ENCODE results near the gene ACOX1.

The ACOX1 gene

GRCh38 chr17:75978938-75979704, at the start of gene ACOX1, which contains the start of gene TEN1:
Gene ACOX1, minus strand, starts transcription at chr17:75979166. Its CDS starts 93 bp downstream, at chr17:75979073.
Gene TEN1, plus strand, starts transcription at chr17:75979240. Its CDS starts 6,953 bp downstream, at chr17:75986193.
- DNase-seq (ENCODE audit: low spot score) = peak; percentile 95

- DNase-seq (ENCODE audit: low spot score) = no peak
Observed at GRCh38 chr17:76027159-76027839, 48.3 kb upstream of the ACOX1 start, which contains the start of gene EVPL. Gene EVPL, minus strand, starts transcription at chr17:76027306. Its CDS starts 108 bp downstream, at chr17:76027198.

DNA sequence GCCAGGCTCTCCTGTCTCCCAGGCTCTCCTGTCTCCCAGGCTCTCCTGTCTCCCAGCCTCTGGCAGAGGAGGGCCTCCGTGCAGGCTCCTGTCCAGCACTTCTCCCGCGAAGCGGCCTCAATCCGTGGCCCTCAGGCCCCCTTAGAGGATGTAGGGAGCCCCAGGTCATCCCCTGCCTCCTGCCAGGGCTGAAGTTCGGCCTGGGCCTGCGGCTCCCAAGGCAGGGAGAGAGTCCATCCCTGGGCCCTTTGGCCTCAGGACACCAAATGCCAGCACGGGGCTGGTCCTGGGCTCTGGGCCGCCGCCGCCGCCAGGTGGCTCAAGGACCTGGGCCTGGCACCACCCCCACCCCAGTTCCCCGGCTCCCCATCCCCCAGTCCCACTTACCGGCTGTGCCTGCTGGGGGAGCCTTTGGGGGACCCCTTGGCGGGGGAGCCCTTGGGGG, 47.8 kb upstream of the ACOX1 start:
- no peak for DNase-seq (ENCODE audit: low spot score)

DNA sequence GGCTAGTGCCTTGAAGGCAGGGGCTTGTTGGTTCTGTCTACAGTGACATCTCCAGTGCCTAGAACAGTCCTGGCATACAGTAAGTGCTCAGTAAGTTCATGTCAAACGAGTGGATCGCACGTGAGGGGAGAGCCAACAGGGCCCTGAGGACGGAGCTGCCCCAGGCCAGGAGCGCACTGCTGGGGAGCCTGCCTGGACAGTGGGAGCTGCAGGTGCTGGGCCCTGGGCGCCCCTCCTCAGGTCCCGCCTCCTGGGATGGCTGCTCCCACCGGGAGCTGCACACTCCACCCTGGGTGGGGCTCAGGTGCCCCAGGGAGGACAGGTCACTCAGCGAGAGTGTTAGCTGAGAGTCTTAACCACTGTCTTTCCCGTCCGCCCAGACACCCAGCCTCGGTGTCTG, 46.3 kb upstream of the ACOX1 start:
- no peak for DNase-seq (ENCODE audit: low spot score)

- DNase-seq (ENCODE audit: low spot score) = no peak
Observed at GRCh38 chr17:76024353-76024752, 45.4 kb upstream of the ACOX1 start.

- no peak for DNase-seq (ENCODE audit: low spot score)
Observed at GRCh38 chr17:76023900-76024237, 44.9 kb upstream of the ACOX1 start.

DNA sequence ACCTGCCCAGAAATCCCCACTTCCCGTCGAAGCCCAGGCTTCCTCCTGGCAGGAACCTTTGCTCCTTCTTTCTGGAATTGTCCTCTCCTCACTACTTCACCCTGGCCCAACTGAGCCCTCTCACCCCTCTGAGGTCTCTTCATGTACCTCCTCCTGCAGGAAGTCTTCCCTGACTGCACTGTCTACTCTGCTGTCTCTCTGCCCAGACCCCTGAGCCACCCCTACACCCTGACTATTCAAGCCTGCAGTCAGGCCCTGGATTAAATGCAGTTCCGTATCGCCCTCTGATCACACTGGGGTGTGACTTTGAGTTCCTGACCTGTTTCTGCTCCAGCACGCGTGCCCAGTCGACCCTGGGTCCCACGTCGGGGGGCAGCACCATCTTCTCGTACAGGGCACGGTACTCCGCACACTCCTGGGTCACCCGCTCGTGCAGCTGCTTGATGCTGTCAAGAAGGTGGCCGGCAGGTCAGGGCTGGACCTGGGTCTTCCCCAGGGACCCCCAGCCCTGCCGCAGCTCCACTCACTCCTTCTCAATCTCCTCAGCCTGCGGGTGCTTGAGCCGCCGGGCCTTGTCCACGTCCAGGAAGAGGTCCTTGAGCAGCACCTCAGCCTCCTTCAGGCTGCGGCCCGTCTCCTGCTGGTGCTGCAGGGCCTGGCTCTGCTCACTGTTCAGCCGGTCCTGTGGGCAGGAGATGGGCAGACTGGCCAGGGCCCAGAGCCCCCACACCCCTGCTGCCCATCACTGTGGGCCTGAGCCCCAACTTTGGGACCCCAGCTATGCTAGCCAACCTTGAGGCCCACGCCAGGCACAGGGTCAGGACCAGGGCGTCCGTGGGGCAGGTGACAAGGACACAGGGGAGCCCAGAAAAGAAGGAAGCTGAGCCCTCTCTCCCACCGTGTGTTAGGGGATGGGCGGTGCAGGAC, 44.3 kb upstream of the ACOX1 start:
- DNase-seq (ENCODE audit: low spot score) = no peak

- DNase-seq (ENCODE audit: low spot score) = no peak
Observed at GRCh38 chr17:76022285-76022684, 43.3 kb upstream of the ACOX1 start.

GRCh38 chr17:76019833-76020467, 41.0 kb upstream of the ACOX1 start:
- no peak for DNase-seq (ENCODE audit: low spot score)

- DNase-seq (ENCODE audit: low spot score) = no peak
Observed at GRCh38 chr17:76018801-76019200, 39.8 kb upstream of the ACOX1 start.

DNA sequence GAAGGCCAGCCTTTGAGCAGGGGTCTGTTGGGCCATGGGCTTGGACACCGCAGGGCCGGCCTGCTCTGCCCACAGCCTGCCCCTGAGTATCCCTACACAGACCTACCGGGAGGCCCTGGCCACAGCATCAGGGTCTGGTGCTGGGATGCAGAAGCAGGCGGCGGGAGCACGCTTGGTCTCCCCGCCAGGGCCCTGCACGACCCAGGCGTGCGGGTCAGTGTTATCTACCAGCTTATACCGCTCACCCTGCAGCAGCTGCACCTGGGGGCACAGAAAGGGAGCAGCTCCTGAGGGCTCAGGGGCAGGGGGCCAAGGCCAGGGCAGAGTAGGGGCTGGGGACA, 39.3 kb upstream of the ACOX1 start:
- DNase-seq (ENCODE audit: low spot score) = no peak

- DNase-seq (ENCODE audit: low spot score) = no peak
Observed at GRCh38 chr17:76017481-76018339, 38.7 kb upstream of the ACOX1 start.

- no peak for DNase-seq (ENCODE audit: low spot score)
Observed at GRCh38 chr17:76014925-76015261, 35.9 kb upstream of the ACOX1 start.

DNA sequence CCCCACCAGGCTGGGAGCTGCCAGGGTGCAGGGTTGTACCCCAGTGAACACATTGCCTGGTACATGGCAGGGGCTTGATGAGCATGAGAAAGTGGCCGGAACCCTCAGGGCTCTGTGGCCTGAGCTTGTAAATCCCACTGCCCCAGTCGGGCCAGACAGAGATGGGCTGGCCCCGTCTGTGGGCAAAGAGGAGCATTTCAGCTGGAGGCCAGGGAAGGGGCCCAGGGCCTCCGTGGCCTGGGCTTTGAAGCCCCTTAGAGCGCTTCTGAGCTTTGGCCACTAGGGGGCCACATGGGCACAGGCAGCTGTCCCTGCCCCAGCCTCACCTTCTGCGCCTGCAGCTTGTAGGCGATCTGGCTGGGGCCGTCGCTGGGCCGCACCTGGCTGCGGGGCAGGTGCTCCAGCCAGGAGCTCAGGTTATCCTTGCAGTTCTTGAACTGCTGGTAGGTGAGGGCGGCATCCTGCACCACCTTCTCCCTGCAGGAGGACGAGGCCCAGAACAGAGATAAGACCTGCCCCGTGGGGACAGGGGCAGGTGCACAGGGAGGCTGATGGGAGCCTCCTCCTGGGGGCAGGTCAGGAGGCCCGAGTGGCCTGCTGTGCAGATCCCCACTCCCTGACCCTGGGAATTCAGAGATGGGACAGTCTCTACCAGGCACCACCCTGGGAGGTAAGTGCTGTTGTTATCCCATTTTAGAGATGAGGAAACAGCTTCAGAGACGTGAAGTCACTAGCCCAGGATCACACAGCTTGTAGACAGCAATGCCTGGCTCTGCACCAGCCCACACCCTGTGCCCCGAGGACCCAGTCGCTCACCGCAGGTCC, 35.3 kb upstream of the ACOX1 start:
- DNase-seq (ENCODE audit: low spot score) = peak; percentile 37

- DNase-seq (ENCODE audit: low spot score) = no peak
Observed at GRCh38 chr17:76013377-76013932, 34.5 kb upstream of the ACOX1 start.

DNA sequence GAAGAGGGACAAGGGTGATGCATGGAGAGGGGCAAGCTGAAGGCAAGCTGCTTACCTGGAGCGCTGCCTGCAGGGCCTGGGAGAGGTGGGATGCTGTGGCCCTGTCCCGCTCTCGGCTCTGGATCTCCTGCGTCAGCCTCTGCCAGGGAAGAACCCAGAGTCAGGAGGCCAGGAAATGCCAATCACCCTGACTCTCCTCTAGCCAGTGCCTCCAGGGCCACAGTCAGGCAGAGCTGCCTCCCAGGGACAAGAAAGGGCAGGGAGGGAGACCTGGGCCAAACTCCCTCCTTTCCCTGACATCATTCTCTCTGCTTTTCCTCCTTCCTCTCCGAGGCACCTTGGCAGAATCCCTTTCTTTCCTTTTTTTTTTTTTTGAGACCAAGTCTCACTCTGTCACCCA, 33.0 kb upstream of the ACOX1 start:
- DNase-seq (ENCODE audit: low spot score) = no peak

GRCh38 chr17:76009969-76010661, 31.1 kb upstream of the ACOX1 start:
- no peak for DNase-seq (ENCODE audit: low spot score)

- no peak for DNase-seq (ENCODE audit: low spot score)
Observed at GRCh38 chr17:76009447-76009846, 30.5 kb upstream of the ACOX1 start.
